ENCODE measurements around the gene KRTAP9-3.
"Not testable (repeated sequence)": the region's sequence is repeated elsewhere in the genome, so short reads cannot be mapped to it uniquely, and the experiment has no call there.

- TF ChIP-seq, protein P1, sequence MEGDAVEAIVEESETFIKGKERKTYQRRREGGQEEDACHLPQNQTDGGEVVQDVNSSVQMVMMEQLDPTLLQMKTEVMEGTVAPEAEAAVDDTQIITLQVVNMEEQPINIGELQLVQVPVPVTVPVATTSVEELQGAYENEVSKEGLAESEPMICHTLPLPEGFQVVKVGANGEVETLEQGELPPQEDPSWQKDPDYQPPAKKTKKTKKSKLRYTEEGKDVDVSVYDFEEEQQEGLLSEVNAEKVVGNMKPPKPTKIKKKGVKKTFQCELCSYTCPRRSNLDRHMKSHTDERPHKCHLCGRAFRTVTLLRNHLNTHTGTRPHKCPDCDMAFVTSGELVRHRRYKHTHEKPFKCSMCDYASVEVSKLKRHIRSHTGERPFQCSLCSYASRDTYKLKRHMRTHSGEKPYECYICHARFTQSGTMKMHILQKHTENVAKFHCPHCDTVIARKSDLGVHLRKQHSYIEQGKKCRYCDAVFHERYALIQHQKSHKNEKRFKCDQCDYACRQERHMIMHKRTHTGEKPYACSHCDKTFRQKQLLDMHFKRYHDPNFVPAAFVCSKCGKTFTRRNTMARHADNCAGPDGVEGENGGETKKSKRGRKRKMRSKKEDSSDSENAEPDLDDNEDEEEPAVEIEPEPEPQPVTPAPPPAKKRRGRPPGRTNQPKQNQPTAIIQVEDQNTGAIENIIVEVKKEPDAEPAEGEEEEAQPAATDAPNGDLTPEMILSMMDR (IDR thresholded peaks at IDR 0.05) = not testable (repeated sequence)
- not testable (repeated sequence) for TF ChIP-seq POLR2A (IDR thresholded peaks at IDR 0.05)
Measured at GRCh38 chr17:41249637-41250240, 17.5 kb downstream of the KRTAP9-3 start, which contains the start of gene KRTAP9-4.
